SJSA1 (cell line): Measurements from ENCODE around the gene SEC22A. TPM values are rescaled to one million over a fixed set of nuclear protein-coding genes. Genes with fewer than 3 reads are reported as not detected.

Source experiments
- DNase-seq, 2 experiments: peaks; one replicate each; pipeline ENCODE4 v3.0.0-alpha.2; 2015 to 2020; ENCODE audit warnings: low spot score in 2 of 2, low read depth in 1 of 2
- H3K27ac ChIP-seq: fragments of 250-450 bp; sonication (Bioruptor Pico); 2 replicates; pipeline ENCODE4 v1.5.1; 2020; ENCODE audit warnings: mild to moderate bottlenecking, moderate library complexity
- H3K27me3 ChIP-seq: fragments of 250-450 bp; sonication (Bioruptor Pico); replicated peaks from 2 replicates; pipeline ENCODE4 v1.5.1; 2020; ENCODE audit warnings: mild to moderate bottlenecking, moderate library complexity
- H3K36me3 ChIP-seq: fragments of 250-450 bp; sonication (Bioruptor Pico); 2 replicates; pipeline ENCODE4 v1.5.1; 2020; ENCODE audit warnings: mild to moderate bottlenecking
- H3K4me1 ChIP-seq: fragments of 250-450 bp; sonication (Bioruptor Pico); replicated peaks from 2 replicates; pipeline ENCODE4 v1.6.1; 2021; ENCODE audit warnings: mild to moderate bottlenecking
- H3K4me3 ChIP-seq: fragments of 250-450 bp; sonication (Bioruptor Pico); 2 replicates; pipeline ENCODE4 v1.5.1; 2020; ENCODE audit warnings: mild to moderate bottlenecking
- H3K9me3 ChIP-seq: fragments of 250-450 bp; sonication (Bioruptor Pico); replicated peaks from 2 replicates; pipeline ENCODE4 v1.5.1; 2020; ENCODE audit warnings: mild to moderate bottlenecking
- total RNA-seq: library from RNA; depleted of rRNA; stranded (reverse); fragments of >200 nt; shearing (Covaris generic); gene quantifications from 2 replicates; pipeline ENCODE4 v1.2.3, GENCODE V29; 2014; rRNA removed

SEC22A gene
- total RNA-seq, 1 experiment from 2014 or later: 40.2 TPM

DNA sequence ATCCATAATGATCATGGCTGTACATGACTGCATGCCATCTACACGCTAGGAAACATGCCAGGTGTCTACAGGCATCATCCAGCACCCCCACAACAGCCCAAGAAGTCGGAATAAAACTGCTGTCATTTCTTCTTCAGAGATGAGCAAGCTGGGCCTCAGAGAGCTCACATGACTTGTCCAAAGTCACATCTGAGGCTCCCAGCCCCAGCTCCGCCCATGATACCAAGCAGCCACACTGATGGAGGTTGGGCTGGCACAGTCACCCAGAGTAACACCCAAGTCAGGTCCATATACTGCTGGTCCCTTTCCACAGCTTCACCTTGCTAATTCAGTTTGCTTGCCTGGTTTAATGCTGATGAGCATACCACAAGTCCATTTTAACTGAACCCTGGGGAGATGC, 116.6 kb downstream of the SEC22A start:
- H3K9me3 ChIP-seq: no peaks in the 10 kb centered on the region
- no peak overlapping the region for H3K4me3 ChIP-seq
- no peak overlapping the region for H3K27ac ChIP-seq
- H3K36me3 ChIP-seq: no peaks in the 10 kb centered on the region
- no peak for DNase-seq
- H3K4me1 ChIP-seq: no peaks in the 10 kb centered on the region
- peaks cover 12% of the 10 kb centered on the region for H3K27me3 ChIP-seq

DNA sequence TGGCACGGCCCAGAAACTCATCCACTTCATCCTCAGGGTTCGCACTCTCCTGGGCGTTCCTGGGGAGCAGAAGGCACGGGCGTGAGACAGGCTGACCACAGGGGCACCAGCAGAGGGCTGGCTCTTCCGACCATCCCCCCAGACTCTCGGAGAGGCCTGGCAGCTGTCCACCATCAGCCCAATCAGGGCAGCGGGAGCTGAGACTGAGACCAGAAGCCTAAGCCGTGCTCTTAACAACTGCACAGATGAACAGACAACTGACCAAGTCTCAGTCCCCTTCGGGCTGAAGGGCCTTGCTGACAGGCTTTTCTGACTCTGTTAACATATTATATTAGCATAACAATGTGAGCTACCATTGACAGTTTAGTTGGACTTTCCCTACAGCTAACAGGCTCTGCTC, 118.0 kb downstream of the SEC22A start:
- Histone ChIP-seq H3K27me3 (peaks cover 12% of the 10 kb centered on the region), H3K9me3 (no peaks in the 10 kb centered on the region), H3K27ac (no peak overlapping the region), H3K4me3 (no peak overlapping the region), H3K4me1 (no peaks in the 10 kb centered on the region), H3K36me3 (no peaks in the 10 kb centered on the region)
- DNase-seq: no peak

DNA sequence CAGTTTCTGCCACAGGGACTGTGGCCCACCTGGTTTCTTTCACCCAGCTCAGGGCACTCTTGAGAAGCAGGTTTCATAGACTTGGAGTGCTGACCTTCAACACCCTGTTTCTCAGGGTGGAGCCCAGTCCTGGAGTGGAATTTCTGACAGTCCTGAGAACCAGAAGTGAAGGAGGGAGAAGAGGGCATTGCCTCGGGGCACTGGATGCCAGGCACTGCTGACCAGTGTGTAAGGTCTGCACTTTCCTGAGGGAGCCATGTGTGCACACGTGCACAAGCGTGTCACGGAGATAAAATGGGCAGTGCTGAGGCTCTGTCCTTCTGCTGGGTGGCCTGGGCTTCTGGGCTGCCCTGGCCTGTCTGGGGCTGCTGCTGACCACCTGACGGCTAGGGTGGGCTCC, 118.5 kb downstream of the SEC22A start:
- Histone ChIP-seq H3K36me3 (no peaks in the 10 kb centered on the region), H3K4me1 (no peaks in the 10 kb centered on the region), H3K27me3 (peaks cover 10% of the 10 kb centered on the region), H3K27ac (no peak overlapping the region), H3K4me3 (no peak overlapping the region), H3K9me3 (no peaks in the 10 kb centered on the region)
- DNase-seq: no peak

DNA sequence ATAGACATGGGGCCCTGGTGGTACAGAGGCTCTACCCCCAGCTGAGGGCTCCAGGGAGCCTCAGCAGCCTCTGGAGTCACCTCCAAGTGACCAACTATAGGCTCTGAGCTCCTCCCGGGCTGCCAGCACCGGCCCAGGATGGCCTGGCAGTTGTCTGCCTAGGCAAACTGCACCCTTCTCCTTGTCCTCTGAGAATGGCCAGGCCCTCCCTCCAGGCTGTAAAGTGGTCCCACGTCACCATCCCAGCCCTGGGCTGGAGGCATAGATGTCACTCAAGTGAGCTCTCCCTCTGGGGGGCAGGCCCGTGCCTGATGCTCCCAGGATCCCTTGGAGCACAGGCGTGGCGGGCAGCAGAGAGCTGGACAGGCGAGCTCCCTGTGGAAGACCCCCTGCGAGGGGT, 120.1 kb downstream of the SEC22A start:
- Histone ChIP-seq H3K27me3 (peaks cover 3% of the 10 kb centered on the region), H3K27ac (no peak overlapping the region)
- DNase-seq: no peak

DNA sequence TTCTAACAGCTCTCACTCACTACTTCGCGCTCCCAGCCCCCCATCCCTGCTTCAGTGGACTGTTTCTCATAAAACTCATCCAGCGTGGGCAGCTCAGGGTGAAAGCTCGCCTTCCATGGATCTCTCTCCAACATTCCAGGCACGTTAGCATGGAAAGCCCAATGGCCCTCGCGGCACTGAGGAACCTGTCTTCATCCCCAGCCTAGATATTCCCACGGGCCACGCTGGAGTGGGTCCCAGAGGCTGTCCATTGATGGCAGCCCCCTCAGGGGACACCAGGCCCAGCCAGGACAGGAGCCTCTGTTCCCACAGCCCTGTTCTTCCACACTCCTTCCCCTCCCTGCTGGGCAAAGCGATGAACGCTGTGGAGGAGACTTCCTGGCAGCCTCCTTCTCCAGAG, 121.1 kb downstream of the SEC22A start:
- Histone ChIP-seq H3K27ac (no peak overlapping the region), H3K4me1 (no peaks in the 10 kb centered on the region), H3K4me3 (no peak overlapping the region), H3K27me3 (no peaks in the 10 kb centered on the region; the same call in none of the 2 replicates), H3K9me3 (no peaks in the 10 kb centered on the region), H3K36me3 (no peaks in the 10 kb centered on the region)
- DNase-seq: no peak

More for the DNA sequence above, 120.1 kb downstream of the SEC22A start:
- no peaks in the 10 kb centered on the region for H3K4me1 ChIP-seq
- no peaks in the 10 kb centered on the region for H3K36me3 ChIP-seq
- H3K4me3 ChIP-seq: no peak overlapping the region
- H3K9me3 ChIP-seq: no peaks in the 10 kb centered on the region

Other genes starting within 250 kb of the SEC22A start
- gene SEMA5B, start 174.2 kb upstream of the SEC22A start, total RNA-seq: not detected in 2 replicates
- 7.0 and 7.7 TPM in 2 replicates for gene PDIA5, start 134.9 kb upstream of the SEC22A start, total RNA-seq
- 0.16 and 0.82 TPM in 2 replicates for gene ADCY5, start 247.1 kb downstream of the SEC22A start, total RNA-seq